ENCODE data around the gene BST2.

- TF ChIP-seq, protein P1, sequence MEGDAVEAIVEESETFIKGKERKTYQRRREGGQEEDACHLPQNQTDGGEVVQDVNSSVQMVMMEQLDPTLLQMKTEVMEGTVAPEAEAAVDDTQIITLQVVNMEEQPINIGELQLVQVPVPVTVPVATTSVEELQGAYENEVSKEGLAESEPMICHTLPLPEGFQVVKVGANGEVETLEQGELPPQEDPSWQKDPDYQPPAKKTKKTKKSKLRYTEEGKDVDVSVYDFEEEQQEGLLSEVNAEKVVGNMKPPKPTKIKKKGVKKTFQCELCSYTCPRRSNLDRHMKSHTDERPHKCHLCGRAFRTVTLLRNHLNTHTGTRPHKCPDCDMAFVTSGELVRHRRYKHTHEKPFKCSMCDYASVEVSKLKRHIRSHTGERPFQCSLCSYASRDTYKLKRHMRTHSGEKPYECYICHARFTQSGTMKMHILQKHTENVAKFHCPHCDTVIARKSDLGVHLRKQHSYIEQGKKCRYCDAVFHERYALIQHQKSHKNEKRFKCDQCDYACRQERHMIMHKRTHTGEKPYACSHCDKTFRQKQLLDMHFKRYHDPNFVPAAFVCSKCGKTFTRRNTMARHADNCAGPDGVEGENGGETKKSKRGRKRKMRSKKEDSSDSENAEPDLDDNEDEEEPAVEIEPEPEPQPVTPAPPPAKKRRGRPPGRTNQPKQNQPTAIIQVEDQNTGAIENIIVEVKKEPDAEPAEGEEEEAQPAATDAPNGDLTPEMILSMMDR (IDR thresholded peaks at IDR 0.05), result no peak
- no peak for TF ChIP-seq ZFX (IDR thresholded peaks at IDR 0.05; ENCODE audit: borderline replicate concordance)
These were observed 26.0 kb upstream of the BST2 start for GRCh38 chr19:17431417-17431816.
